ENCODE data around the gene ZNRF2.

The ZNRF2 gene

DNA sequence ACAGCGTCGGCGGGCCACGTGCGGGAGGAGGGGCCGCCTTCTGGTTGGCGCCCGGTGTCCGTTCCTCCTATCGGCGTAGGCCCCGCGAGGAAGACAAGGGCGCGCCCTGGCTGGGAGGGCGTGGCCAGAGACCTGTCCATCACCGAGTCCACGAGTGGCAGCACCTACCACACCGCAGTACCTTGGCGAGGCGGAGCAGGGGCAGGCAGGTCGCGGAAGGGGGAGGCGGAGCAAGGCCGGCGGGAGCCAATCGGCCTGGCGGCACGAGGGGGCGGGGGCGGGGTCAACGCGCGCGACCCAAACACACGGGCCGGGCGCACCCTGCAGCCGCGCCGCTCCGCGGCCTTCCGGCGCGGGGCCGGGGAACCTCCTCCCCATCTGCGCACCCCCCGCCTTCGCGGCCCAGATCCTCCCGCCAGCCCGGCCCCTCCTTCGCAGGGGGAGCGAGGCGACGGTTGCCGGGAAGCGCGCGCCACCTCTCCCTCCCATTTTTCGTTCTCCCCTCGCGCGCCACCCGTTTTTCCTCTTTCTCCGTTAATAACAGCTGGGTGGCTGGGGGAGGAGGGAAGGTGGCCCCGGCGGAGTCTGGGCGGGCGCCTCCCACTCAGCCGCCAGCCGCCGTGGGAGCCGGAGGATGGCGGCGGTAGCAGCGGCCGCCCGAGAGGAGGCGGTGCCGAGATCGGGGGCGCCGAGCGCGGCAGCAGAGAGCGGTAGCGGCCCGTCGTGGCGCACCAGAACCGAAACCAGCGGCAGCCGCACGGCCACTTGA is at the start of gene ZNRF2:
TSS of gene ZNRF2 (plus strand) at position 300 of the 769 bp plus-strand sequence. CDS start 761 bp downstream, outside the sequence.
- H3K4me3 ChIP-seq (ENCODE audit: low read depth, low read length): peak within 1 kb of the TSS; percentile 71
- peak; percentile 98 for DNase-seq (ENCODE audit: low read depth)
- TF ChIP-seq CTCF (IDR thresholded peaks at IDR 0.05; ENCODE audit: low read depth, low read length, missing control alignments): peak; percentile 41

DNA sequence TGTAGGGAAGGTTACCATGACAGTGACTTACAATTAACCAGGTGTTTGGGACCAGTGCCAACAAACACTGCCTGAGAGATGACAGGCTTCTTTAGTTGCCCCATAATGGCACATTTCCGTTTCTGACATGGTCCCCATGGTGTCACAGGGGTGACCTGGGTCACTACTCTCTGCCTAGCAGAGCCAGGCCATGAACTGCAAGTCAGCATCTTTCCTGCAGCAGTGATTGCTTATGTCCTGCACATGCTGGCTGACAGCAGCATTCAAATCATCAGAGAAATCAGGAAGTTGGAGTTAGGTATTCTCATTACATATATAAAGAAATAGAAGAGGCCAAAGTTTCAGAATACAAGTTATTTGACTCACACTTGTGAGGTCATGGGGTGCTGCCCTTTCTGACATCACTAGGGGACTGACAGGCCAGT is 47.1 kb upstream of the ZNRF2 start:
- TF ChIP-seq CTCF (IDR thresholded peaks at IDR 0.05; ENCODE audit: low read depth, low read length, missing control alignments): no peak
- DNase-seq (ENCODE audit: low read depth): peak; percentile 19
- no peak overlapping the region for H3K4me3 ChIP-seq (ENCODE audit: low read depth, low read length)

- H3K4me3 ChIP-seq (ENCODE audit: low read depth, low read length): no peak overlapping the region
- peak; percentile 62 for DNase-seq (ENCODE audit: low read depth)
- no peak for TF ChIP-seq CTCF (IDR thresholded peaks at IDR 0.05; ENCODE audit: low read depth, low read length, missing control alignments)
Measured at GRCh38 chr7:30238721-30239441, 45.5 kb upstream of the ZNRF2 start.

DNA sequence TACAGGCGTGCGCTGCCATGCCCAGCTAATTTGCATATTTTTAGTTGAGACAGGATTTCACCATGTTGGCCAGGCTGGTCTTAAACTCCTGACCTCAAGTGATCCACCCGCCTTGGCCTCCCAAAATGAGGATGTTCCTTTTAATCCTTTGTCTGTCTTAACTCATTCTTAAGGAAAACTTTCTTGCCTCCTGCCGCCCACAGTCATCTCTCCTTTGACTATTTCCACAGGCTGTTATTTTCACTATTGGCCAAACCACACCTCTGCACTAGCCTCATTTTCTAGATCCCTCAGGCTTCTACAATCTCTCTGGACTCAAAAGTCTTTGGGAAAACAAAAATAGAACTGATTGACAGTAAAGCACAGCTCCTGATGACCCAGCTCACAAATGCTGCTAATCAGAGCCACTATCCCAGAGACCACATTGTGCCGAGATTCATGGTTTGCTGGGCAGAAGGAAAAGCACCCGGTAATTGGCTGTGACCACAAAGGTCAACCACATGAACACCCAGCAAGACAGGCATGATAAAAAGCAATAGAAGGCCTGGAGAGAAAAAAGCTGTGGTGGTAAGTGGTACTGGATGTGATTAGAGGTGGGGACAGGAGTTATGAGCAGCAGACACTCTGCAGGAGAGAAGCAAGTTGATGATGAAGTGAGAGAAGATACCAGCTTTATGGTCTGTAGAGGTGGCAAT is 44.1 kb upstream of the ZNRF2 start:
- H3K4me3 ChIP-seq (ENCODE audit: low read depth, low read length): no peak overlapping the region
- no peak for TF ChIP-seq CTCF (IDR thresholded peaks at IDR 0.05; ENCODE audit: low read depth, low read length, missing control alignments)
- no peak for DNase-seq (ENCODE audit: low read depth)

DNA sequence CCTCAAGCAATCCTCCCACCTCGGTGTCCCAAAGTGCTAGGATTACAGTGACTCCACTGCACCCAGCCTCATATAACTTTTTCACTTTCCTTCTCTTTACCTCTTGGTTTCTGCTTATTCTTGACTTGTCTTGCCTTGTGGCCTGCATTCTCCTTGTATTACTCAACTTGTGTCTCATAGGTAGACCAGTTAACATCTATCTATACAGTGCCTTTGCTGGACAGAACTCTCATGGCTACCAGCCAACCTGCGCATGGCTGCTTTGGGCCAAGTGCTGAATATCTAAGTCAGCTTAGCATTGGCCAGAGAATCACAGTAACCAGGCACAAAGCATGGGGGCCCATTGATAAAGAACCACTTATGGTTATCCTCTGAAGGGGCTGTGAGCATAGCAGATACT is 42.6 kb upstream of the ZNRF2 start:
- DNase-seq (ENCODE audit: low read depth): no peak
- no peak for TF ChIP-seq CTCF (IDR thresholded peaks at IDR 0.05; ENCODE audit: low read depth, low read length, missing control alignments)
- no peak overlapping the region for H3K4me3 ChIP-seq (ENCODE audit: low read depth, low read length)

- DNase-seq (ENCODE audit: low read depth): no peak
- TF ChIP-seq CTCF (IDR thresholded peaks at IDR 0.05; ENCODE audit: low read depth, low read length, missing control alignments): no peak
- no peak overlapping the region for H3K4me3 ChIP-seq (ENCODE audit: low read depth, low read length)
Measured at GRCh38 chr7:30244340-30244739, 40.1 kb upstream of the ZNRF2 start.

Measured in GM12864 (cell line).